Measurements from ENCODE around the gene TAB2.

GRCh38 chr6:149311766-149312165, 5.7 kb upstream of the TAB2 start:
- TF ChIP-seq TAF1 (IDR thresholded peaks at IDR 0.05; ENCODE audit: borderline replicate concordance, insufficient read depth, low read length) (no peak), REST (IDR thresholded peaks at IDR 0.05; ENCODE audit: insufficient read depth in 1 of 2, low read depth in 2 of 2, low read length in 2 of 2) (no peak)
